Forelimb muscle (tissue), 1 donor: ENCODE measurements around the gene PRPF8. TPM values are rescaled to one million over a fixed set of nuclear protein-coding genes. Genes with fewer than 3 reads are reported as not detected.

Source experiments
- polyA plus RNA-seq: library from polyadenylated mRNA; unstranded; fragments of 120-200 nt; gene quantifications from one replicate; pipeline ENCODE4 v1.2.1, GENCODE V29; 2013; ENCODE audit not compliant: insufficient read length

The PRPF8 gene
- polyA plus RNA-seq, 1 donor, result 161 TPM

Other genes starting within 250 kb of the PRPF8 start
- 40.4 TPM for gene CRK, start 228.6 kb downstream of the PRPF8 start, polyA plus RNA-seq
- 81.1 TPM for gene MYO1C, start 192.2 kb downstream of the PRPF8 start, polyA plus RNA-seq
- gene INPP5K, start 168.3 kb downstream of the PRPF8 start, polyA plus RNA-seq, result 27.5 TPM
- 25.3 TPM for gene PITPNA, start 122.1 kb downstream of the PRPF8 start, polyA plus RNA-seq
- 3.9 TPM for gene SLC43A2, start 56.0 kb downstream of the PRPF8 start, polyA plus RNA-seq
- gene SCARF1, start 39.1 kb downstream of the PRPF8 start, polyA plus RNA-seq, result 7.1 TPM
- gene RILP, start 35.0 kb downstream of the PRPF8 start, polyA plus RNA-seq, result 2.7 TPM
- 5.3 TPM for gene TLCD2, start 25.5 kb upstream of the PRPF8 start, polyA plus RNA-seq
- gene WDR81, start 39.8 kb upstream of the PRPF8 start, polyA plus RNA-seq, result 14.5 TPM
- 2.4 TPM for gene SERPINF2, start 58.0 kb upstream of the PRPF8 start, polyA plus RNA-seq
- 313 TPM for gene SERPINF1, start 77.2 kb upstream of the PRPF8 start, polyA plus RNA-seq
- 7.9 TPM for gene SMYD4, start 145.0 kb upstream of the PRPF8 start, polyA plus RNA-seq
- gene RPA1, start 145.1 kb upstream of the PRPF8 start, polyA plus RNA-seq, result 46.4 TPM